H1 (cell line): ENCODE measurements around the gene HRH1. TPM values are rescaled to one million over a fixed set of nuclear protein-coding genes. Genes with fewer than 3 reads are reported as not detected.

ENCODE experiments used
- CTCF ChIA-PET: fragments of 300-600 bp; sonication (Branson Sonifier 250); formaldehyde crosslinking; loops from one replicate; lab custom pipeline; 2021; ENCODE audit not compliant: partially characterized antibody; lab: Charles Lee
- POLR2A ChIA-PET: fragments of 300-600 bp; sonication (Branson Sonifier 250); formaldehyde crosslinking; loops from one replicate; lab custom pipeline; 2021; ENCODE audit warnings: inconsistent platforms; ENCODE audit not compliant: partially characterized antibody; lab: Charles Lee
- DNase-seq, 2 experiments: peaks; one replicate each; pipeline versions ENCODE4 v3.0.0 to v3.0.0-alpha.2; 2010 to 2022; ENCODE audit warnings: low spot score in 2 of 2, low read depth in 1 of 2, mixed read lengths in 1 of 2
- FAIRE-seq: peaks from 2 replicates; lab custom pipeline; 2011; peaks lifted over from hg19 to GRCh38; lab: Jason Lieb, UNC
- H2AFZ ChIP-seq: 2 replicates; pipeline ENCODE4 v1.8.1; 2012; ENCODE audit warnings: low read length, inconsistent platforms
- H2AK5ac ChIP-seq: 2 replicates; pipeline ENCODE4 v1.6.1; 2013; ENCODE audit warnings: low read depth, low read length
- H2BK120ac ChIP-seq: replicated peaks from 2 replicates; pipeline ENCODE3; 2013; ENCODE audit warnings: low read depth, low read length, inconsistent platforms
- H2BK12ac ChIP-seq: 2 replicates; pipeline ENCODE4 v1.6.1; 2013; ENCODE audit warnings: low read depth, low read length
- H2BK15ac ChIP-seq: 2 replicates; pipeline ENCODE4 v1.6.1; 2013; ENCODE audit warnings: low read length
- H2BK20ac ChIP-seq: 2 replicates; pipeline ENCODE4 v1.6.1; 2013; ENCODE audit warnings: low read length
- H2BK5ac ChIP-seq: 2 replicates; pipeline ENCODE4 v1.6.1; 2013; ENCODE audit warnings: low read depth, low read length
- H3K14ac ChIP-seq: 2 replicates; pipeline ENCODE4 v1.6.1; 2013; ENCODE audit warnings: inconsistent platforms; ENCODE audit not compliant: insufficient read length
- H3K18ac ChIP-seq: 2 replicates; pipeline ENCODE4 v1.6.1; 2013; ENCODE audit warnings: low read length; ENCODE audit errors: extremely low read depth
- H3K23ac ChIP-seq: 2 replicates; pipeline ENCODE4 v1.6.1; 2013; ENCODE audit warnings: inconsistent platforms; ENCODE audit not compliant: insufficient read length
- H3K23me2 ChIP-seq: 2 replicates; pipeline ENCODE4 v1.6.1; 2013; ENCODE audit warnings: low read depth, low read length
- H3K27ac ChIP-seq: 2 replicates; pipeline ENCODE4 v1.6.1; 2011; ENCODE audit warnings: low read depth, low read length, inconsistent platforms
- H3K27me3 ChIP-seq, 4 experiments: replicated peaks in 1 of 4; 1 replicate in 1 of 4; 2 replicates in 3 of 4; pipeline versions ENCODE4 v1.6.1 to v1.8.1; 2011 to 2013; ENCODE audit warnings: low read length in 3 of 4, mild to moderate bottlenecking in 3 of 4, inconsistent platforms in 2 of 4, mixed read lengths in 2 of 4, moderate library complexity in 1 of 4; ENCODE audit not compliant: control insufficient read depth in 3 of 4, insufficient read depth in 3 of 4; ENCODE audit errors: extremely low read depth in 1 of 4
- H3K36me3 ChIP-seq, 4 experiments: 2 replicates each; pipeline versions ENCODE4 v1.6.1 to v1.8.1; 2011 to 2013; ENCODE audit warnings: mild to moderate bottlenecking in 4 of 4, low read length in 3 of 4, moderate library complexity in 2 of 4, control low read depth in 1 of 4, inconsistent platforms in 1 of 4; ENCODE audit not compliant: insufficient read depth in 4 of 4, control insufficient read depth in 2 of 4
- H3K4ac ChIP-seq: replicated peaks from 2 replicates; pipeline ENCODE3; 2013; ENCODE audit warnings: low read length, low read depth, mixed read lengths, inconsistent platforms; ENCODE audit not compliant: insufficient read length
- H3K4me1 ChIP-seq, 4 experiments: replicated peaks in 1 of 4; 1 replicate in 1 of 4; 2 replicates in 3 of 4; pipeline versions ENCODE4 v1.6.1 to v1.8.1; 2011 to 2013; ENCODE audit warnings: low read length in 3 of 4, inconsistent platforms in 2 of 4, mixed read lengths in 1 of 4; ENCODE audit not compliant: insufficient read depth in 4 of 4, control insufficient read depth in 3 of 4
- H3K4me2 ChIP-seq, 2 experiments: 2 replicates each; pipeline versions ENCODE4 v1.6.1 to v1.8.1; 2011 to 2013; ENCODE audit warnings: low read depth in 2 of 2, low read length in 2 of 2, control low read depth in 1 of 2, inconsistent platforms in 1 of 2, mild to moderate bottlenecking in 1 of 2; ENCODE audit not compliant: insufficient read depth in 1 of 2
- H3K4me3 ChIP-seq, 4 experiments: fragments of 200-600, 300-600 bp in 1 of 4; sonication (generic), shearing (Covaris generic), sonication (Bioruptor Twin) in 1 of 4; 2 replicates each; pipeline versions ENCODE4 v1.5.1 to v1.8.1; 2011 to 2016; ENCODE audit warnings: low read length in 4 of 4, low read depth in 3 of 4, control low read depth in 2 of 4, inconsistent platforms in 2 of 4, mild to moderate bottlenecking in 2 of 4, mixed read lengths in 1 of 4, moderate library complexity in 1 of 4; ENCODE audit not compliant: insufficient read depth in 2 of 4; ENCODE audit errors: extremely low read depth in 1 of 4
- H3K56ac ChIP-seq: replicated peaks from 2 replicates; pipeline ENCODE3; 2013; ENCODE audit warnings: low read depth, mild to moderate bottlenecking, mixed read lengths, low read length, inconsistent platforms; ENCODE audit not compliant: insufficient read length
- H3K79me1 ChIP-seq: 2 replicates; pipeline ENCODE4 v1.6.1; 2013; ENCODE audit warnings: low read depth, low read length, control low read depth
- H3K79me2 ChIP-seq, 2 experiments: 2 replicates each; pipeline versions ENCODE4 v1.6.1 to v1.8.1; 2012 to 2013; ENCODE audit warnings: low read length in 2 of 2, mild to moderate bottlenecking in 2 of 2, inconsistent platforms in 1 of 2; ENCODE audit not compliant: insufficient read depth in 2 of 2, control insufficient read depth in 1 of 2
- H3K9ac ChIP-seq, 4 experiments: replicated peaks in 1 of 4; 1 replicate in 1 of 4; 2 replicates in 3 of 4; pipeline versions ENCODE4 v1.6.1 to v1.8.1; 2011 to 2013; ENCODE audit warnings: low read depth in 3 of 4, low read length in 3 of 4, control low read depth in 2 of 4, mild to moderate bottlenecking in 2 of 4, moderate library complexity in 2 of 4, inconsistent platforms in 1 of 4; ENCODE audit errors: extremely low read depth in 1 of 4
- H3K9me3 ChIP-seq, 2 experiments: 2 replicates each; pipeline versions ENCODE4 v1.6.1 to v1.8.1; 2012 to 2013; ENCODE audit warnings: mild to moderate bottlenecking in 2 of 2, moderate library complexity in 2 of 2, control low read depth in 1 of 2, inconsistent platforms in 1 of 2, low read depth in 1 of 2, low read length in 1 of 2, mixed read lengths in 1 of 2; ENCODE audit not compliant: insufficient read depth in 2 of 2
- H4K20me1 ChIP-seq, 2 experiments: replicated peaks in 1 of 2; 2 replicates each; pipeline versions ENCODE3 to v1.8.1; 2011 to 2013; ENCODE audit warnings: inconsistent platforms in 2 of 2, low read length in 2 of 2, mild to moderate bottlenecking in 1 of 2; ENCODE audit not compliant: insufficient read depth in 2 of 2, control insufficient read depth in 1 of 2
- H4K5ac ChIP-seq: 2 replicates; pipeline ENCODE4 v1.6.1; 2013; ENCODE audit warnings: low read length, low read depth, mixed read lengths, inconsistent platforms; ENCODE audit not compliant: insufficient read length
- H4K8ac ChIP-seq: 2 replicates; pipeline ENCODE4 v1.8.0; 2013; ENCODE audit warnings: mild to moderate bottlenecking, moderate library complexity, low read length, inconsistent platforms; ENCODE audit not compliant: insufficient read depth; ENCODE audit errors: extremely low read depth
- H4K91ac ChIP-seq: replicated peaks from 2 replicates; pipeline ENCODE3; 2013; ENCODE audit warnings: low read length, mixed read lengths, inconsistent platforms; ENCODE audit not compliant: insufficient read length
- CBX5 ChIP-seq: fragments of 300-800, 300-1000 bp; sonication (generic); IDR thresholded peaks from 2 replicates; pipeline ENCODE4 v1.7.1; 2016; ENCODE audit warnings: antibody characterized with exemption, low read length, low read depth
- CREB1 ChIP-seq: IDR thresholded peaks from 2 replicates; pipeline ENCODE4 v1.6.1; 2012; ENCODE audit warnings: inconsistent platforms
- EGR1 ChIP-seq: IDR thresholded peaks from 2 replicates; pipeline ENCODE4 v1.6.1; 2011; ENCODE audit warnings: low read depth, low read length, borderline replicate concordance
- JUN ChIP-seq: IDR thresholded peaks from 2 replicates; pipeline ENCODE4 v1.6.1; 2011; ENCODE audit warnings: low read depth, mild to moderate bottlenecking, improper control_type of control experiment, low read length
- JUND ChIP-seq: IDR thresholded peaks from 2 replicates; pipeline ENCODE4 v1.6.1; 2011; ENCODE audit warnings: mild to moderate bottlenecking, improper control_type of control experiment, low read length
- MAFK ChIP-seq: IDR thresholded peaks from 2 replicates; pipeline ENCODE4 v1.6.1; 2012; ENCODE audit warnings: low read depth, mild to moderate bottlenecking, improper control_type of control experiment, low read length
- PHF8 ChIP-seq: fragments of 200-600 bp; sonication (generic); conservative IDR thresholded peaks from 2 replicates; pipeline ENCODE4 v1.7.1; 2012; ENCODE audit warnings: low read depth, mild to moderate bottlenecking, inconsistent platforms, low read length, moderate library complexity
- SUZ12 ChIP-seq: fragments of 200-600 bp; sonication (generic); IDR thresholded peaks from 2 replicates; pipeline ENCODE4 v1.6.1; 2012; ENCODE audit warnings: mild to moderate bottlenecking, inconsistent platforms, low read length, moderate library complexity, mixed read lengths
- TBP ChIP-seq: IDR thresholded peaks from 2 replicates; pipeline ENCODE4 v1.6.1; 2011; ENCODE audit warnings: low read depth, low read length, improper control_type of control experiment
- YY1 ChIP-seq: IDR thresholded peaks from 2 replicates; pipeline ENCODE4 v1.6.1; 2011; ENCODE audit warnings: low read depth, mild to moderate bottlenecking, low read length
- WGBS, 2 experiments: shearing (Covaris generic) in 1 of 2; methylation state at CpG; one replicate each; pipeline versions ENCODE4 v1.1.6 to v1.1.7; 2013 to 2015; ENCODE audit warnings: low lambda C conversion rate in 2 of 2, mixed read lengths in 2 of 2, inconsistent platforms in 1 of 2, low coverage in 1 of 2, missing lambda C conversion rate in 1 of 2; ENCODE audit not compliant: insufficient replicate concordance in 2 of 2, insufficient coverage in 1 of 2, insufficient read length in 1 of 2; ENCODE audit errors: extremely low coverage in 1 of 2, missing lambda C conversion rate in 1 of 2; 5-methylcytosine and 5-hydroxymethylcytosine counted together
- polyA plus RNA-seq, 7 experiments: library from polyadenylated mRNA; depleted of rRNA in 3 of 7; stranded (reverse) in 5 of 7; unstranded in 2 of 7; fragments of >200 nt in 5 of 7; fragments of 200-250 nt in 2 of 7; gene quantifications; 1 replicate in 5 of 7; 2 replicates in 1 of 7; 4 replicates in 1 of 7; pipeline versions ENCODE4 v1.2.1 to v1.2.3, GENCODE V29; 2011 to 2013; ENCODE audit warnings: missing spikeins in 2 of 7, mixed read lengths in 2 of 7
- total RNA-seq: library from RNA; stranded (reverse); fragmentation: NEBNext Ultra II Directional; extraction: Animal tissue kit (Norgen Biotek cat#: 25700); gene quantifications from 2 replicates; pipeline ENCODE4 v1.2.1, GENCODE V29; 2021

Gene HRH1
- total and polyA plus RNA-seq, 2 of the 8 experiments (the other 6 are each of a cell fraction or from before 2014, with no cell fraction given): 0.11 TPM; not detected in 1

DNA sequence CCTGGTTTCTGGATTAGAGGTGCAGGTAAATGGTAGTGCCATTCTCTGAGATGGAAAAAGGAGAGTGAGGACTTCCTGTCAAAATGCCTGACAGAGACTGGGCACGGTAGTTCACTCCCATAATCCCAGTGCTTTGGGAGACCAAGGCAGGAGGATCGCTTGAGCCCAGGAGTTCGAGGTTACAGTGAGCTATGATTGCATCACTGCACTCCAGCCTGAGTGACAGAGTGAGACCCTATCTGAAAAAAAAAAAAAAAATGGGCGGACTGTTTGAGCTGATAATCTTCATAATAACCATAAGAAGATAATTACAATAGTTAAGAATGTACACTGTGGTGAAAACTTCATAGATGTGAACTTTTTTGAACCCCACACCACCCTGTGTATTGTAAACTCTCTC lies 44.2 kb downstream of the HRH1 start:
- H3K4ac ChIP-seq: no peak overlapping the region
- no peak overlapping the region for H2BK5ac ChIP-seq
- no peak overlapping the region for H3K14ac ChIP-seq
- peaks cover 0 to 1% of the 10 kb centered on the region in 2 experiments for H4K20me1 ChIP-seq
- H3K9me3 ChIP-seq: no peaks in the 10 kb centered on the region
- H4K5ac ChIP-seq: no peak overlapping the region
- H3K79me2 ChIP-seq: no peaks in the 10 kb centered on the region
- FAIRE-seq (no peak), DNase-seq (no peak)
- no peaks in the 10 kb centered on the region for H3K23me2 ChIP-seq
- no peak overlapping the region for H3K23ac ChIP-seq
- ChIA-PET CTCF (interaction anchor here (0.9 to 6.0 kb wide), 9 partner anchors 12 to 340 kb away, joined by 3 to 19 read pairs (median 5); no protein-coding TSS in a partner anchor), POLR2A (no interaction called here)
- H3K4me2 ChIP-seq: no peak overlapping the region
- H2BK20ac ChIP-seq: no peak overlapping the region
- H3K18ac ChIP-seq: no peak overlapping the region
- no peak overlapping the region for H2BK120ac ChIP-seq
- H3K9ac ChIP-seq: no peak overlapping the region
- no peak overlapping the region for H2BK15ac ChIP-seq
- no peaks in the 10 kb centered on the region for H3K79me1 ChIP-seq
- no peak overlapping the region for H2BK12ac ChIP-seq
- TF ChIP-seq YY1: no peak
- no peak for TF ChIP-seq SUZ12
- no peak for TF ChIP-seq PHF8
- no peak for TF ChIP-seq JUND
- TF ChIP-seq CREB1: no peak
- no peak for TF ChIP-seq EGR1
- no peak for TF ChIP-seq JUN
- TF ChIP-seq MAFK: no peak
- TF ChIP-seq TBP: no peak
- TF ChIP-seq CBX5: no peak
- no peak overlapping the region for H2AFZ ChIP-seq
- no peaks in the 10 kb centered on the region for H3K36me3 ChIP-seq
- no peak overlapping the region for H3K4me3 ChIP-seq
- H3K27ac ChIP-seq: no peak overlapping the region
- no peak overlapping the region for H4K8ac ChIP-seq
- WGBS, 2 experiments: 94% methylated on average over 4 of the region's 4 CpGs; no CpG with 5 or more reads in 1 of the 2 experiments
- H3K4me1 ChIP-seq: peaks cover 0 to 2% (median 0%) of the 10 kb centered on the region in 4 experiments; a peak in 2 of 7 replicates
- H3K56ac ChIP-seq: no peak overlapping the region
- no peak overlapping the region for H4K91ac ChIP-seq
- H3K27me3 ChIP-seq: no peaks in the 10 kb centered on the region; a peak in 1 of 7 replicates
- H2AK5ac ChIP-seq: no peak overlapping the region
